Gastrocnemius medialis (tissue), 4 donors: ENCODE data around the gene NEDD4. TPM values are rescaled to one million over a fixed set of nuclear protein-coding genes. Genes with fewer than 3 reads are reported as not detected.
A peak's percentile ranks its signal among the peaks of the same experiment; 100 is the strongest.
"Not testable (repeated sequence)": the region's sequence is repeated elsewhere in the genome, so short reads cannot be mapped to it uniquely, and the experiment has no call there.

Experiments
- ATAC-seq, 2 donors: fragments of 150-250 bp; one replicate each; pipeline ENCODE4 v1.9.1; 2016
- DNase-seq, 2 donors: peaks; one replicate each; pipeline ENCODE4 v3.0.0-alpha.2; 2019
- H3K27ac ChIP-seq, 4 donors: fragments of 200-600 bp; sonication (generic); 1 replicate in 1 of 4; 2 replicates in 3 of 4; pipeline ENCODE4 v1.5.1; 2016 to 2018; ENCODE audit warnings: mild to moderate bottlenecking in 2 of 4, moderate library complexity in 1 of 4
- H3K27me3 ChIP-seq, 3 donors: fragments of 200-600 bp; sonication (generic) in 2 of 3; 1 replicate in 1 of 3; 2 replicates in 2 of 3; pipeline versions ENCODE4 v1.5.1 to v1.6.0; 2016 to 2019; ENCODE audit warnings: mild to moderate bottlenecking in 1 of 3, moderate library complexity in 1 of 3
- H3K36me3 ChIP-seq, 2 donors: fragments of 200-600 bp; sonication (generic) in 1 of 2; one replicate each; pipeline ENCODE4 v1.5.1; 2017 to 2018
- H3K4me1 ChIP-seq, 2 donors: fragments of 200-600 bp; sonication (generic) in 1 of 2; one replicate each; pipeline ENCODE4 v1.5.1; 2016 to 2017; ENCODE audit warnings: mild to moderate bottlenecking in 2 of 2
- H3K4me3 ChIP-seq, 4 donors: fragments of 200-600 bp; sonication (generic) in 3 of 4; 1 replicate in 1 of 4; 2 replicates in 3 of 4; pipeline ENCODE4 v1.5.1; 2016 to 2019; ENCODE audit warnings: mild to moderate bottlenecking in 2 of 4
- H3K9me3 ChIP-seq, 3 donors: fragments of 200-600 bp; sonication (generic) in 2 of 3; 1 replicate in 1 of 3; 2 replicates in 2 of 3; pipeline ENCODE4 v1.5.1; 2016 to 2019
- POLR2A ChIP-seq, 2 donors: fragments of 450-650 bp; IDR thresholded peaks; one replicate each; pipeline ENCODE4 v1.6.1; 2017; ENCODE audit warnings: antibody characterized with exemption in 2 of 2, mild to moderate bottlenecking in 2 of 2, moderate library complexity in 2 of 2
- in situ Hi-C, 4 donors: fragments of 200-750 bp; cut with MboI; loops; one replicate each; pipeline versions ENCODE4 v1.15.0 to v1.8.0; 2017; ENCODE audit warnings: low sequenced_read_pairs in 4 of 4
- intact Hi-C: fragments of 100-400 bp; cut with DNase I; formaldehyde crosslinking; loops from one replicate; pipeline ENCODE4 v1.15.1; 2023; ENCODE audit warnings: low total_unique reads
- total RNA-seq, 4 donors: library from RNA; depleted of rRNA; stranded (reverse); fragments of >200 nt; gene quantifications; one replicate each; pipeline versions ENCODE4 v1.1.0 to v1.2.3, GENCODE V29; 2016
- TF ChIP-seq, protein P1 (sequence below), 5 experiments: fragments of 450-650 bp in 3 of 5; fragments of 200-600 bp in 2 of 5; sonication (generic) in 2 of 5; IDR thresholded peaks in 4 of 5; conservative IDR thresholded peaks in 1 of 5; 1 replicate in 4 of 5; 2 replicates in 1 of 5; pipeline ENCODE4 v1.5.1; 2016 to 2019; ENCODE audit warnings: antibody characterized with exemption in 5 of 5, mild to moderate bottlenecking in 3 of 5, moderate library complexity in 3 of 5

Gene NEDD4
- total RNA-seq, 4 donors from 2014 or later = 45.4 to 475 (median 205) TPM

GRCh38 chr15:56016281-56016680 is 22.9 kb upstream of the NEDD4 start:
- H3K27ac ChIP-seq = no peak overlapping the region
- no peaks in the 10 kb centered on the region for H3K9me3 ChIP-seq
- no peak for ATAC-seq
- TF ChIP-seq POLR2A (IDR thresholded peaks at IDR 0.05) = no peak
- TF ChIP-seq, protein P1, sequence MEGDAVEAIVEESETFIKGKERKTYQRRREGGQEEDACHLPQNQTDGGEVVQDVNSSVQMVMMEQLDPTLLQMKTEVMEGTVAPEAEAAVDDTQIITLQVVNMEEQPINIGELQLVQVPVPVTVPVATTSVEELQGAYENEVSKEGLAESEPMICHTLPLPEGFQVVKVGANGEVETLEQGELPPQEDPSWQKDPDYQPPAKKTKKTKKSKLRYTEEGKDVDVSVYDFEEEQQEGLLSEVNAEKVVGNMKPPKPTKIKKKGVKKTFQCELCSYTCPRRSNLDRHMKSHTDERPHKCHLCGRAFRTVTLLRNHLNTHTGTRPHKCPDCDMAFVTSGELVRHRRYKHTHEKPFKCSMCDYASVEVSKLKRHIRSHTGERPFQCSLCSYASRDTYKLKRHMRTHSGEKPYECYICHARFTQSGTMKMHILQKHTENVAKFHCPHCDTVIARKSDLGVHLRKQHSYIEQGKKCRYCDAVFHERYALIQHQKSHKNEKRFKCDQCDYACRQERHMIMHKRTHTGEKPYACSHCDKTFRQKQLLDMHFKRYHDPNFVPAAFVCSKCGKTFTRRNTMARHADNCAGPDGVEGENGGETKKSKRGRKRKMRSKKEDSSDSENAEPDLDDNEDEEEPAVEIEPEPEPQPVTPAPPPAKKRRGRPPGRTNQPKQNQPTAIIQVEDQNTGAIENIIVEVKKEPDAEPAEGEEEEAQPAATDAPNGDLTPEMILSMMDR (IDR thresholded peaks at IDR 0.05 in 4 of 5, conservative IDR thresholded peaks at IDR 0.05 in 1 of 5) = no peak
- H3K4me1 ChIP-seq = no peaks in the 10 kb centered on the region
- no peak for DNase-seq
- H3K4me3 ChIP-seq = no peak overlapping the region
- no peaks in the 10 kb centered on the region for H3K36me3 ChIP-seq
- in situ Hi-C loops (no loop called here), intact Hi-C loops (no loop called here)
- H3K27me3 ChIP-seq = no peaks in the 10 kb centered on the region

- Histone ChIP-seq H3K27me3 (no peaks in the 10 kb centered on the region), H3K4me3 (no peak overlapping the region), H3K4me1 (no peaks in the 10 kb centered on the region), H3K27ac (no peak overlapping the region), H3K36me3 (no peaks in the 10 kb centered on the region), H3K9me3 (no peaks in the 10 kb centered on the region)
- DNase-seq (no peak), ATAC-seq (no peak)
- in situ Hi-C loops (no loop called here), intact Hi-C loops (no loop called here)
- no peak for TF ChIP-seq POLR2A (IDR thresholded peaks at IDR 0.05)
- TF ChIP-seq, protein P1 (IDR thresholded peaks at IDR 0.05 in 4 of 5, conservative IDR thresholded peaks at IDR 0.05 in 1 of 5) = no peak
These were observed 21.3 kb upstream of the NEDD4 start for GRCh38 chr15:56014677-56015076.

DNA sequence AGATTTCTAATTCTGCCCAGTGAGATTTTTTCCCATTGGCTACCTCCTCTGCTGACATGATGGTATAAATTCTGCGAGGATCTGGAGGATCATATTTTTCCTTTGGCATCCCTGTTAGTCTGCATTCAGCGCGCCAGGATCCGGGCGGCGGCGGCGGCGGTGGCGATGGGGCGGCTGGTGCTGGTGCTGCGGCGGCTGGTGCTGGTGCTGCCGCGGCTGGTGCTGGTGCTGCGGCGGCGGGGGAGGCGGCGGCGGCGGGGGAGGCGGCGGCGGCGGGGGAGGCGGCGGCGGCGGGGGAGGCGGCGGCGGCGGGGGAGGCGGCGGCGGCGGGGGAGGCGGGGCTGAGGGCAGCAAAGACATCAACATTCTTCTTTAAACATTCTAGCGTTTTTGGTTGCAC is 13.6 kb upstream of the NEDD4 start:
- ATAC-seq, H3K9me3 ChIP-seq, H3K36me3 ChIP-seq, H3K4me1 ChIP-seq, intact Hi-C loops, H3K27me3 ChIP-seq, DNase-seq, in situ Hi-C loops: not testable (repeated sequence)
- H3K27ac ChIP-seq = peak overlapping the region in 1 of 4 donors; percentile 10
- peak overlapping the region in 3 of 4 donors; percentile 24 to 50 (median 31) for H3K4me3 ChIP-seq

GRCh38 chr15:56006371-56006770 is 13.0 kb upstream of the NEDD4 start:
- peak overlapping the region in 3 of 4 donors; percentile 24 to 50 (median 31) for H3K4me3 ChIP-seq
- intact Hi-C loops, H3K4me1 ChIP-seq, ATAC-seq, H3K36me3 ChIP-seq, in situ Hi-C loops, H3K27me3 ChIP-seq, DNase-seq, H3K9me3 ChIP-seq: not testable (repeated sequence)
- peak overlapping the region in 1 of 4 donors; percentile 10 for H3K27ac ChIP-seq

GRCh38 chr15:56004281-56004680 is 10.9 kb upstream of the NEDD4 start:
- ATAC-seq, H3K4me1 ChIP-seq, H3K9me3 ChIP-seq, intact Hi-C loops, H3K36me3 ChIP-seq, DNase-seq, H3K27ac ChIP-seq, in situ Hi-C loops, H3K27me3 ChIP-seq, H3K4me3 ChIP-seq: not testable (repeated sequence)

- intact Hi-C loops, H3K27ac ChIP-seq, H3K4me3 ChIP-seq, ATAC-seq, H3K9me3 ChIP-seq, DNase-seq, H3K36me3 ChIP-seq, H3K27me3 ChIP-seq, H3K4me1 ChIP-seq, in situ Hi-C loops: not testable (repeated sequence)
These were observed 10.4 kb upstream of the NEDD4 start for GRCh38 chr15:56003777-56004176.

GRCh38 chr15:56003277-56003676 is 9.9 kb upstream of the NEDD4 start:
- H3K9me3 ChIP-seq, H3K4me3 ChIP-seq, H3K36me3 ChIP-seq, ATAC-seq, intact Hi-C loops, H3K27me3 ChIP-seq, DNase-seq, in situ Hi-C loops, H3K27ac ChIP-seq, H3K4me1 ChIP-seq: not testable (repeated sequence)
